H9 (cell line): Measurements from ENCODE around the gene PEX12. TPM values are rescaled to one million over a fixed set of nuclear protein-coding genes. Genes with fewer than 3 reads are reported as not detected.
A peak's percentile ranks its signal among the peaks of the same experiment; 100 is the strongest.

Experiments
- DNase-seq: peaks from one replicate; pipeline ENCODE4 v3.0.0-alpha.2; 2017
- H2AFZ ChIP-seq: one replicate; pipeline ENCODE4 v1.6.1; 2013; ENCODE audit warnings: mild to moderate bottlenecking, low read length, control low read depth, moderate library complexity
- H2AK5ac ChIP-seq: 2 replicates; pipeline ENCODE4 v1.6.1; 2013; ENCODE audit warnings: low read length, control low read depth, mixed read lengths; ENCODE audit not compliant: insufficient read length
- H2BK120ac ChIP-seq: one replicate; pipeline ENCODE4 v1.6.1; 2013; ENCODE audit warnings: low read depth, mild to moderate bottlenecking, low read length, control low read depth, inconsistent platforms; ENCODE audit not compliant: poor library complexity, severe bottlenecking
- H2BK12ac ChIP-seq: 2 replicates; pipeline ENCODE4 v1.6.1; 2013; ENCODE audit warnings: low read length, control low read depth, mixed read lengths, low read depth; ENCODE audit not compliant: insufficient read length
- H2BK15ac ChIP-seq: 2 replicates; pipeline ENCODE4 v1.6.1; 2013; ENCODE audit warnings: low read depth, low read length, control low read depth
- H2BK20ac ChIP-seq: one replicate; pipeline ENCODE4 v1.6.1; 2013; ENCODE audit warnings: low read depth, mild to moderate bottlenecking, low read length, control low read depth, inconsistent platforms; ENCODE audit not compliant: poor library complexity, severe bottlenecking
- H2BK5ac ChIP-seq: 2 replicates; pipeline ENCODE4 v1.6.1; 2013; ENCODE audit warnings: low read length, control low read depth, mixed read lengths; ENCODE audit not compliant: insufficient read length
- H3K14ac ChIP-seq: 2 replicates; pipeline ENCODE4 v1.6.1; 2013; ENCODE audit warnings: low read length, control low read depth; ENCODE audit not compliant: insufficient read depth
- H3K18ac ChIP-seq: 2 replicates; pipeline ENCODE4 v1.6.1; 2013; ENCODE audit warnings: low read depth, mild to moderate bottlenecking, mixed read lengths, low read length, control low read depth; ENCODE audit not compliant: insufficient read length
- H3K23ac ChIP-seq: 2 replicates; pipeline ENCODE4 v1.6.1; 2013; ENCODE audit warnings: low read length, control low read depth, mixed read lengths, low read depth; ENCODE audit not compliant: insufficient read length
- H3K23me2 ChIP-seq: 2 replicates; pipeline ENCODE4 v1.6.1; 2013; ENCODE audit warnings: low read depth, mild to moderate bottlenecking, mixed read lengths, low read length, control low read depth; ENCODE audit not compliant: insufficient read length, poor library complexity, severe bottlenecking
- H3K27ac ChIP-seq: 2 replicates; pipeline ENCODE4 v1.5.1; 2013; ENCODE audit warnings: low read length, control low read depth, mixed read lengths, low read depth; ENCODE audit not compliant: insufficient read length
- H3K27me3 ChIP-seq: 2 replicates; pipeline ENCODE4 v1.6.1; 2013; ENCODE audit warnings: low read length, control low read depth, inconsistent platforms; ENCODE audit not compliant: insufficient read depth
- H3K4ac ChIP-seq: 2 replicates; pipeline ENCODE4 v1.6.1; 2013; ENCODE audit warnings: low read depth, mild to moderate bottlenecking, control low read depth, inconsistent platforms, low read length, moderate library complexity
- H3K4me1 ChIP-seq: 2 replicates; pipeline ENCODE4 v1.6.1; 2013; ENCODE audit warnings: low read length, control low read depth, inconsistent platforms; ENCODE audit not compliant: insufficient read depth
- H3K4me2 ChIP-seq: 2 replicates; pipeline ENCODE4 v1.6.1; 2013; ENCODE audit warnings: low read length, control low read depth, mixed read lengths; ENCODE audit not compliant: insufficient read length, insufficient read depth
- H3K56ac ChIP-seq: 2 replicates; pipeline ENCODE4 v1.6.1; 2013; ENCODE audit warnings: low read depth, mild to moderate bottlenecking, mixed read lengths, low read length, control low read depth; ENCODE audit not compliant: insufficient read length
- H3K79me1 ChIP-seq: 2 replicates; pipeline ENCODE4 v1.6.1; 2013; ENCODE audit warnings: low read depth, mild to moderate bottlenecking, moderate library complexity, low read length, control low read depth, inconsistent platforms; ENCODE audit not compliant: insufficient read depth, poor library complexity, severe bottlenecking
- H3K79me2 ChIP-seq: 2 replicates; pipeline ENCODE4 v1.6.1; 2013; ENCODE audit warnings: low read length, control low read depth, inconsistent platforms; ENCODE audit not compliant: insufficient read depth
- H3K9ac ChIP-seq: 2 replicates; pipeline ENCODE4 v1.6.1; 2013; ENCODE audit warnings: low read length, control low read depth, mixed read lengths; ENCODE audit not compliant: insufficient read length; ENCODE audit errors: extremely low read depth
- H3K9me3 ChIP-seq: one replicate; pipeline ENCODE4 v1.6.1; 2013; ENCODE audit warnings: low read depth, low read length, inconsistent platforms; ENCODE audit not compliant: control insufficient read depth
- H3T11ph ChIP-seq: one replicate; pipeline ENCODE4 v1.6.1; 2013; ENCODE audit warnings: mild to moderate bottlenecking, low read length, control low read depth, inconsistent platforms
- H4K20me1 ChIP-seq: one replicate; pipeline ENCODE4 v1.6.1; 2013; ENCODE audit not compliant: control insufficient read depth, insufficient read length, insufficient read depth
- H4K5ac ChIP-seq: 2 replicates; pipeline ENCODE4 v1.6.1; 2013; ENCODE audit warnings: low read depth, mild to moderate bottlenecking, mixed read lengths, low read length, control low read depth; ENCODE audit not compliant: insufficient read length
- H4K8ac ChIP-seq: replicated peaks from 2 replicates; pipeline ENCODE4 v1.6.1; 2013; ENCODE audit warnings: low read length, control low read depth, mixed read lengths, low read depth; ENCODE audit not compliant: insufficient read length
- H4K91ac ChIP-seq: 2 replicates; pipeline ENCODE4 v1.6.1; 2013; ENCODE audit warnings: low read depth, mild to moderate bottlenecking, moderate library complexity, mixed read lengths, low read length, control low read depth; ENCODE audit not compliant: insufficient read length
- H3K27ac Mint-ChIP-seq, 3 experiments: 2 replicates in 2 of 3; 3 replicates in 1 of 3; pipeline ENCODE4 v1.8.0; 2020 to 2021; ENCODE audit warnings: mixed read lengths in 3 of 3, mild to moderate bottlenecking in 1 of 3, moderate library complexity in 1 of 3
- H3K27me3 Mint-ChIP-seq: 2 replicates; pipeline ENCODE4 v1.8.0; 2021; ENCODE audit warnings: low read depth, mild to moderate bottlenecking, moderate library complexity, mixed read lengths
- H3K36me3 Mint-ChIP-seq, 3 experiments: 2 replicates in 2 of 3; 3 replicates in 1 of 3; pipeline ENCODE4 v1.8.0; 2020 to 2021; ENCODE audit warnings: low read depth in 3 of 3, mixed read lengths in 3 of 3; ENCODE audit not compliant: insufficient read depth in 1 of 3
- H3K4me1 Mint-ChIP-seq, 2 experiments: 2 replicates each; pipeline ENCODE4 v1.8.0; 2020; ENCODE audit warnings: mixed read lengths in 2 of 2
- H3K4me3 Mint-ChIP-seq, 2 experiments: 2 replicates in 1 of 2; 3 replicates in 1 of 2; pipeline ENCODE4 v1.8.0; 2020 to 2021; ENCODE audit warnings: mild to moderate bottlenecking in 2 of 2, mixed read lengths in 2 of 2, moderate library complexity in 1 of 2
- H3K9me3 Mint-ChIP-seq, 2 experiments: 2 replicates in 1 of 2; 3 replicates in 1 of 2; pipeline ENCODE4 v1.8.0; 2020; ENCODE audit warnings: mild to moderate bottlenecking in 2 of 2, mixed read lengths in 2 of 2, moderate library complexity in 1 of 2
- CTCF ChIP-seq: fragments of 200-600 bp; sonication (generic); conservative IDR thresholded peaks from 3 replicates; pipeline ENCODE4 v1.8.0; 2021; ENCODE audit warnings: antibody characterized with exemption, mild to moderate bottlenecking
- WGBS: extraction: QIAGEN DNeasy Blood & Tissue Kit; methylation state at CpG from one replicate; pipeline ENCODE4 v1.1.7; 2013; ENCODE audit warnings: missing lambda C conversion rate, low lambda C conversion rate, mixed read lengths; ENCODE audit not compliant: insufficient read length; ENCODE audit errors: extremely low coverage; 5-methylcytosine and 5-hydroxymethylcytosine counted together
- long read RNA-seq: library from polyadenylated mRNA; unstranded; transcript quantifications from one replicate; pipeline ENCODE4 v2.0.0, GENCODE V29; 2020
- total RNA-seq: library from RNA; stranded (reverse); gene quantifications from 2 replicates; pipeline ENCODE4 v1.2.1, GENCODE V29; 2021

Gene PEX12
- total RNA-seq = 5.4 and 5.8 TPM in 2 replicates
- long read RNA-seq, transcript PEX12-201 (3 exons, 2,675 nt) = major isoform, 28 of 31 reads
- long read RNA-seq, partial matches to known transcripts = 1 of 31 reads
- long read RNA-seq, other reads (novel, unspliced or antisense) = 2 of 31 reads

DNA sequence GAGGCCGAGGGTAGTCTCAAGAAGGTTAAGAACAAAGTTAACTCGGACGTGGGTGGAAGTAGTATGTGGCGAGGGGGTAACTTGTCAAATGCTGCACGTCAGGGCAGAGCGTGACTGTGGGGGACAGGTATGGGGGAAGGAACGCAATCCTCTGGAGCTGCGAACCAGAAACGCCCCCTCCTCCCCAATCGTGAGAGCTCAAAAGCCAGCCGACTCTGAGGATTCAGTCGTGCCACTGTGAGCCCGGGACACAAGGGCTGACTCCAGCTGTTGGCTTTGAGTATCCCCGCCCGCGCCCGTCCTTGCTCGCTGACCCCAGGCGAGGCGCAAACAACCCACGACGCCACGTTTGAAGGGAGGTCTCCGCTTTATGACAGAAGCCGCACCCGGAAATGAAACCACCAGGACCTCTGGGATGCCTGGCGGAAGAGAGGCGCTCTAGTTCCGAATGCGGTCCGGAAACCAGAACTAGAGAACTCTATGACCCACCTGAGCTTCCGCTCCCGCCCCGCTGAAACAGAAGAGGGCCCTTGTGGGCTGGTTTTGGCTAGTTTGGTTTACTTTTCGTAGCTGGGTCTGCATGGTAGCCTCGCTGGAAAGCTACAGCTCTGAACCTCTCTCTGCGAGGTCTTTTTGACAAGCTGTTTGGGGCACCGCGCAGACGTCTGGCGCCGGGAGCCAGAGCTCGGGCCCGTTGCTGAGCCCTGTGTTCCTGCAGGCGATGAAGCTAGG is at the start of gene PEX12:
Gene PEX12 (minus strand): TSS at position 375 of the 732 bp plus-strand sequence. CDS start 550 bp downstream, outside the sequence.
- peak within 1 kb of the TSS; percentile 87 for H3K4me2 ChIP-seq
- Mint-ChIP-seq H3K4me1 (peaks cover 9 to 10% of the 10 kb centered on the region in 2 experiments), H3K9me3 (no peaks in the 10 kb centered on the region), H3K4me3 (peak within 1 kb of the TSS; percentile 94), H3K27ac (peak within 1 kb of the TSS; percentile 96 to 99 (median 99)), H3K27me3 (peaks cover 4% of the 10 kb centered on the region), H3K36me3 (peaks cover 0 to 18% (median 4%) of the 10 kb centered on the region in 3 experiments; a peak in 3 of 7 replicates)
- H3K4me1 ChIP-seq = no peaks in the 10 kb centered on the region
- no peak within 1 kb of the TSS for H4K91ac ChIP-seq
- no CpG with 5 or more reads among the region's 45 CpGs for whole genome bisulfite sequencing
- DNase-seq = peak; percentile 91
- no peak within 1 kb of the TSS for H3T11ph ChIP-seq
- no peak within 1 kb of the TSS for H2BK12ac ChIP-seq
- H3K4ac ChIP-seq = no peak within 1 kb of the TSS
- H3K23ac ChIP-seq = no peak within 1 kb of the TSS
- TF ChIP-seq CTCF = no peak
- H3K56ac ChIP-seq = no peak within 1 kb of the TSS
- no peak within 1 kb of the TSS for H2BK5ac ChIP-seq
- peak within 1 kb of the TSS; percentile 72 for H3K14ac ChIP-seq
- H2AFZ ChIP-seq = no peak within 1 kb of the TSS
- no peaks in the 10 kb centered on the region for H3K9me3 ChIP-seq
- H2BK120ac ChIP-seq = no peak within 1 kb of the TSS
- no peak within 1 kb of the TSS for H3K27ac ChIP-seq
- no peak within 1 kb of the TSS for H2BK20ac ChIP-seq
- H3K18ac ChIP-seq = peak within 1 kb of the TSS; percentile 30
- H3K27me3 ChIP-seq = no peaks in the 10 kb centered on the region
- no peaks in the 10 kb centered on the region for H3K79me2 ChIP-seq
- H2AK5ac ChIP-seq = no peak within 1 kb of the TSS
- peaks cover 8% of the 10 kb centered on the region for H3K23me2 ChIP-seq
- peak within 1 kb of the TSS; percentile 19 for H4K5ac ChIP-seq
- H4K20me1 ChIP-seq = no peaks in the 10 kb centered on the region
- H3K79me1 ChIP-seq = no peaks in the 10 kb centered on the region
- peak within 1 kb of the TSS; percentile 69 for H3K9ac ChIP-seq
- no peak within 1 kb of the TSS for H2BK15ac ChIP-seq
- H4K8ac ChIP-seq = no peak within 1 kb of the TSS
